Trophoblast cell (in vitro differentiated cells and primary cell): Measurements from ENCODE around the gene BDKRB1.

ENCODE experiments used
- DNase-seq, 2 donors: peaks; one replicate each; pipeline ENCODE4 v3.0.0-alpha.2; 2016
- H2AFZ ChIP-seq: 2 replicates; pipeline ENCODE4 v1.6.1; 2013; ENCODE audit warnings: low read length, moderate library complexity, mild to moderate bottlenecking; ENCODE audit not compliant: insufficient read depth, poor library complexity
- H2AK5ac ChIP-seq: 2 replicates; pipeline ENCODE4 v1.6.1; 2013; ENCODE audit warnings: mild to moderate bottlenecking, low read length
- H2BK120ac ChIP-seq: 2 replicates; pipeline ENCODE4 v1.6.1; 2013; ENCODE audit warnings: low read length, mild to moderate bottlenecking, moderate library complexity; ENCODE audit not compliant: insufficient read depth, poor library complexity
- H2BK12ac ChIP-seq: 2 replicates; pipeline ENCODE4 v1.6.1; 2013; ENCODE audit warnings: mild to moderate bottlenecking, low read length, moderate library complexity
- H2BK5ac ChIP-seq: 2 replicates; pipeline ENCODE4 v1.6.1; 2013; ENCODE audit warnings: low read length, low read depth, moderate library complexity, mild to moderate bottlenecking; ENCODE audit not compliant: poor library complexity
- H3K14ac ChIP-seq: 2 replicates; pipeline ENCODE4 v1.6.1; 2013; ENCODE audit warnings: mild to moderate bottlenecking, low read length
- H3K18ac ChIP-seq: 2 replicates; pipeline ENCODE4 v1.6.1; 2013; ENCODE audit warnings: mild to moderate bottlenecking, low read length
- H3K23ac ChIP-seq: 2 replicates; pipeline ENCODE4 v1.6.1; 2013; ENCODE audit warnings: low read length
- H3K27ac ChIP-seq: 2 replicates; pipeline ENCODE4 v1.5.1; 2013; ENCODE audit warnings: low read depth, mild to moderate bottlenecking, inconsistent platforms, low read length, moderate library complexity
- H3K27me3 ChIP-seq: 2 replicates; pipeline ENCODE4 v1.6.1; 2013; ENCODE audit warnings: inconsistent platforms, mild to moderate bottlenecking, low read length, moderate library complexity; ENCODE audit not compliant: insufficient read depth
- H3K36me3 ChIP-seq, 2 experiments: 1 replicate in 1 of 2; 2 replicates in 1 of 2; pipeline ENCODE4 v1.6.1; 2013; ENCODE audit warnings: low read length in 2 of 2, mild to moderate bottlenecking in 2 of 2, moderate library complexity in 1 of 2; ENCODE audit not compliant: insufficient read depth in 2 of 2, control insufficient read depth in 1 of 2
- H3K4ac ChIP-seq: 2 replicates; pipeline ENCODE4 v1.6.1; 2013; ENCODE audit warnings: low read depth, mild to moderate bottlenecking, low read length, moderate library complexity
- H3K4me1 ChIP-seq, 2 experiments: 1 replicate in 1 of 2; 2 replicates in 1 of 2; pipeline ENCODE4 v1.6.1; 2013; ENCODE audit warnings: low read length in 2 of 2, mild to moderate bottlenecking in 2 of 2, moderate library complexity in 1 of 2; ENCODE audit not compliant: insufficient read depth in 2 of 2, control insufficient read depth in 1 of 2
- H3K4me2 ChIP-seq: 2 replicates; pipeline ENCODE4 v1.6.1; 2013; ENCODE audit warnings: inconsistent platforms, mild to moderate bottlenecking, low read length, moderate library complexity
- H3K4me3 ChIP-seq: 2 replicates; pipeline ENCODE4 v1.5.1; 2013; ENCODE audit warnings: mild to moderate bottlenecking, low read depth, low read length, inconsistent platforms
- H3K79me1 ChIP-seq: one replicate; pipeline ENCODE4 v1.6.1; 2013; ENCODE audit warnings: low read length
- H3K79me2 ChIP-seq: 2 replicates; pipeline ENCODE4 v1.6.1; 2013; ENCODE audit warnings: low read length, mild to moderate bottlenecking; ENCODE audit not compliant: control insufficient read depth, insufficient read depth, poor library complexity
- H3K9ac ChIP-seq: 2 replicates; pipeline ENCODE4 v1.6.1; 2013; ENCODE audit warnings: mild to moderate bottlenecking, low read length
- H3K9me3 ChIP-seq: 2 replicates; pipeline ENCODE4 v1.6.1; 2013; ENCODE audit warnings: low read depth, mild to moderate bottlenecking, control low read depth, inconsistent platforms, low read length; ENCODE audit not compliant: insufficient read depth
- H4K12ac ChIP-seq: 2 replicates; pipeline ENCODE4 v1.6.1; 2013; ENCODE audit warnings: low read depth, mild to moderate bottlenecking, low read length, moderate library complexity
- H4K8ac ChIP-seq: 2 replicates; pipeline ENCODE4 v1.6.1; 2013; ENCODE audit warnings: low read depth, mild to moderate bottlenecking, low read length, moderate library complexity
- H4K91ac ChIP-seq: one replicate; pipeline ENCODE4 v1.6.1; 2013; ENCODE audit warnings: low read depth, mild to moderate bottlenecking, low read length, moderate library complexity
- WGBS: extraction: QIAGEN DNeasy Blood & Tissue Kit; methylation state at CpG from one replicate; pipeline ENCODE4 v1.1.7; 2013; ENCODE audit warnings: missing lambda C conversion rate; ENCODE audit not compliant: insufficient read length, insufficient coverage; ENCODE audit errors: extremely low coverage; 5-methylcytosine and 5-hydroxymethylcytosine counted together

Gene BDKRB1

GRCh38 chr14:96221841-96222240 lies 34.2 kb upstream of the BDKRB1 start:
- Histone ChIP-seq H2BK5ac (no peak overlapping the region), H3K14ac (no peak overlapping the region)
- WGBS: no CpG with 5 or more reads among the region's 8 CpGs

GRCh38 chr14:96224480-96225096 lies 31.4 kb upstream of the BDKRB1 start:
- peak overlapping the region; percentile 51 for H4K8ac ChIP-seq
- H3K79me2 ChIP-seq: no peaks in the 10 kb centered on the region
- H3K18ac ChIP-seq: peak overlapping the region; percentile 62
- peaks cover 5% of the 10 kb centered on the region for H3K9me3 ChIP-seq
- no peak overlapping the region for H3K23ac ChIP-seq
- peak overlapping the region; percentile 12 for H3K4ac ChIP-seq
- no peak overlapping the region for H4K12ac ChIP-seq
- H3K4me1 ChIP-seq: peaks cover 13 to 16% of the 10 kb centered on the region in 2 experiments
- H2BK12ac ChIP-seq: peak overlapping the region; percentile 60
- H4K91ac ChIP-seq: peak overlapping the region; percentile 82
- H3K27ac ChIP-seq: peak overlapping the region; percentile 71
- WGBS: no CpG with 5 or more reads among the region's 8 CpGs
- peaks cover 14 to 18% of the 10 kb centered on the region in 2 experiments for H3K36me3 ChIP-seq
- H2BK5ac ChIP-seq: peak overlapping the region; percentile 77
- H3K27me3 ChIP-seq: no peaks in the 10 kb centered on the region
- H2BK120ac ChIP-seq: peak overlapping the region; percentile 40
- peak overlapping the region; percentile 57 for H2AK5ac ChIP-seq
- H3K14ac ChIP-seq: peak overlapping the region; percentile 62
- no peak overlapping the region for H3K9ac ChIP-seq
- H2AFZ ChIP-seq: no peak overlapping the region
- no peak overlapping the region for H3K4me2 ChIP-seq
- peaks cover 9% of the 10 kb centered on the region for H3K79me1 ChIP-seq
- no peak overlapping the region for H3K4me3 ChIP-seq
- peak; percentile 36 to 56 for DNase-seq

More at GRCh38 chr14:96221841-96222240, 34.2 kb upstream of the BDKRB1 start:
- Histone ChIP-seq H4K91ac (no peak overlapping the region), H3K9ac (no peak overlapping the region), H3K36me3 (peaks cover 5 to 13% of the 10 kb centered on the region in 2 experiments), H3K4me1 (peaks cover 13 to 18% of the 10 kb centered on the region in 2 experiments), H4K12ac (no peak overlapping the region), H3K27me3 (no peaks in the 10 kb centered on the region), H4K8ac (no peak overlapping the region), H3K79me1 (peaks cover 12% of the 10 kb centered on the region), H2AFZ (no peak overlapping the region), H3K4me3 (no peak overlapping the region), H3K79me2 (peaks cover 1% of the 10 kb centered on the region), H3K4ac (no peak overlapping the region), H3K4me2 (no peak overlapping the region), H3K9me3 (no peaks in the 10 kb centered on the region), H2AK5ac (no peak overlapping the region), H3K23ac (no peak overlapping the region), H3K27ac (no peak overlapping the region), H3K18ac (no peak overlapping the region), H2BK12ac (peak overlapping the region; percentile 16), H2BK120ac (no peak overlapping the region)
- DNase-seq: no peak

GRCh38 chr14:96225213-96225612 lies 30.8 kb upstream of the BDKRB1 start:
- no CpG with 5 or more reads among the region's 5 CpGs for WGBS
- no peak overlapping the region for H3K4me3 ChIP-seq

GRCh38 chr14:96225745-96226151 lies 30.3 kb upstream of the BDKRB1 start:
- DNase-seq: no peak
- Histone ChIP-seq H4K8ac (no peak overlapping the region), H3K23ac (no peak overlapping the region), H3K79me2 (no peaks in the 10 kb centered on the region), H3K4me2 (no peak overlapping the region), H3K9ac (no peak overlapping the region), H3K9me3 (peaks cover 5% of the 10 kb centered on the region), H2AK5ac (no peak overlapping the region), H2BK12ac (no peak overlapping the region), H4K91ac (peak overlapping the region; percentile 82), H3K27ac (peak overlapping the region; percentile 71), H2BK120ac (no peak overlapping the region), H2BK5ac (no peak overlapping the region), H3K4me3 (no peak overlapping the region), H3K27me3 (no peaks in the 10 kb centered on the region), H3K18ac (no peak overlapping the region), H3K14ac (no peak overlapping the region), H3K4me1 (peaks cover 13 to 16% of the 10 kb centered on the region in 2 experiments), H3K4ac (no peak overlapping the region), H3K79me1 (peaks cover 9% of the 10 kb centered on the region), H4K12ac (no peak overlapping the region), H2AFZ (no peak overlapping the region), H3K36me3 (peaks cover 14 to 16% of the 10 kb centered on the region in 2 experiments)
- no CpG with 5 or more reads among the region's 5 CpGs for WGBS

More at GRCh38 chr14:96225213-96225612, 30.8 kb upstream of the BDKRB1 start:
- H4K91ac ChIP-seq: peak overlapping the region; percentile 82
- peaks cover 14 to 18% of the 10 kb centered on the region in 2 experiments for H3K36me3 ChIP-seq
- H2BK5ac ChIP-seq: peak overlapping the region; percentile 1
- H3K4me2 ChIP-seq: no peak overlapping the region
- peak overlapping the region; percentile 71 for H3K27ac ChIP-seq
- H3K79me1 ChIP-seq: peaks cover 9% of the 10 kb centered on the region
- H3K18ac ChIP-seq: peak overlapping the region; percentile 11
- H4K8ac ChIP-seq: no peak overlapping the region
- H3K79me2 ChIP-seq: no peaks in the 10 kb centered on the region
- peak overlapping the region; percentile 5 for H2BK12ac ChIP-seq
- no peak overlapping the region for H3K23ac ChIP-seq
- no peak overlapping the region for H2BK120ac ChIP-seq
- H3K27me3 ChIP-seq: no peaks in the 10 kb centered on the region
- no peak for DNase-seq
- no peak overlapping the region for H2AFZ ChIP-seq
- H2AK5ac ChIP-seq: no peak overlapping the region
- H3K14ac ChIP-seq: peak overlapping the region; percentile 23
- H4K12ac ChIP-seq: no peak overlapping the region
- no peak overlapping the region for H3K9ac ChIP-seq
- no peak overlapping the region for H3K4ac ChIP-seq
- H3K9me3 ChIP-seq: peaks cover 5% of the 10 kb centered on the region
- peaks cover 13 to 16% of the 10 kb centered on the region in 2 experiments for H3K4me1 ChIP-seq
